PC-9 (cell line): ENCODE results near the gene MOK. TPM values are rescaled to one million over a fixed set of nuclear protein-coding genes. Genes with fewer than 3 reads are reported as not detected.

Source experiments
- BruUV-seq: library from RNA; stranded (reverse); fragments of 400-500 nt; replicated peaks from 2 replicates; lab custom pipeline; 2021; lab: Mats Ljungman, UMichigan
- CTCF ChIA-PET: fragments of 300-600 bp; sonication (Branson Sonifier 250); formaldehyde crosslinking; loops from one replicate; lab custom pipeline; 2022; ENCODE audit warnings: antibody characterized with exemption; lab: Charles Lee
- POLR2A ChIA-PET: fragments of 300-600 bp; sonication (Branson Sonifier 250); formaldehyde crosslinking; loops from one replicate; lab custom pipeline; 2022; ENCODE audit warnings: antibody characterized with exemption; ENCODE audit not compliant: unreplicated experiment; lab: Charles Lee
- DNase-seq, 2 experiments: peaks; one replicate each; pipeline versions ENCODE4 v3.0.0 to v3.0.0-alpha.2; 2015 to 2022; ENCODE audit warnings: mixed read lengths in 1 of 2
- H2AFZ ChIP-seq: fragments of 200-600 bp; sonication (generic); 2 replicates; pipeline ENCODE4 v1.8.1; 2017; ENCODE audit warnings: antibody characterized with exemption
- H3F3A ChIP-seq: fragments of 200-600 bp; sonication (generic); 2 replicates; pipeline ENCODE4 v1.8.1; 2017; ENCODE audit warnings: antibody characterized with exemption, mild to moderate bottlenecking, low read depth; ENCODE audit not compliant: insufficient read depth
- H3K27ac ChIP-seq: fragments of 200-600 bp; sonication (generic); 2 replicates; pipeline ENCODE4 v1.6.1; 2016; ENCODE audit warnings: mixed run types
- H3K27me3 ChIP-seq: fragments of 200-600 bp; sonication (generic); 2 replicates; pipeline ENCODE4 v1.6.1; 2016; ENCODE audit warnings: low read depth, mixed run types; ENCODE audit not compliant: insufficient read depth
- H3K36me3 ChIP-seq: fragments of 200-600 bp; sonication (generic); 2 replicates; pipeline ENCODE4 v1.6.1; 2016; ENCODE audit warnings: low read depth, mixed run types
- H3K4me1 ChIP-seq: fragments of 200-600 bp; sonication (generic); replicated peaks from 2 replicates; pipeline ENCODE4 v1.6.1; 2016; ENCODE audit warnings: mixed run types; ENCODE audit not compliant: insufficient read depth
- H3K4me2 ChIP-seq: fragments of 200-600 bp; sonication (generic); 2 replicates; pipeline ENCODE4 v1.6.1; 2017; ENCODE audit warnings: mixed run types
- H3K4me3 ChIP-seq: fragments of 200-600 bp; sonication (generic); 2 replicates; pipeline ENCODE4 v1.6.1; 2016; ENCODE audit warnings: mixed run types
- H3K79me2 ChIP-seq: fragments of 200-600 bp; sonication (generic); 2 replicates; pipeline ENCODE4 v1.6.1; 2017; ENCODE audit warnings: low read depth, mixed run types
- H3K9me2 ChIP-seq: fragments of 200-600 bp; sonication (generic); 2 replicates; pipeline ENCODE4 v1.8.1; 2017; ENCODE audit warnings: mild to moderate bottlenecking; ENCODE audit not compliant: insufficient read depth
- H3K9me3 ChIP-seq: fragments of 200-600 bp; sonication (generic); 2 replicates; pipeline ENCODE4 v1.8.1; 2016; ENCODE audit warnings: low read depth; ENCODE audit not compliant: insufficient read depth
- H4K20me1 ChIP-seq: fragments of 200-600 bp; sonication (generic); 2 replicates; pipeline ENCODE4 v1.8.1; 2017; ENCODE audit not compliant: insufficient read depth
- CTCF ChIP-seq: fragments of 200-600 bp; sonication (generic); conservative IDR thresholded peaks from 2 replicates; pipeline ENCODE4 v1.6.1; 2017; ENCODE audit warnings: mixed run types, antibody characterized with exemption, mild to moderate bottlenecking, moderate library complexity
- EZH2 ChIP-seq: fragments of 200-600 bp; sonication (generic); IDR thresholded peaks from 2 replicates; pipeline ENCODE4 v1.8.0; 2017; ENCODE audit warnings: antibody characterized with exemption, low read depth
- intact Hi-C: fragments of 100-400 bp; cut with micrococcal nuclease; formaldehyde crosslinking; loops from one replicate; pipeline ENCODE4 v1.10.0; 2022; ENCODE audit not compliant: unreplicated experiment
- total RNA-seq: library from RNA; stranded (reverse); gene quantifications from 2 replicates; pipeline ENCODE4 v1.2.3, GENCODE V29; 2021

The MOK gene
- total RNA-seq, 1 experiment from 2014 or later: 74.3 TPM

- intact Hi-C loops: no loop called here
- Histone ChIP-seq H3K27ac (no peak overlapping the region), H3K4me1 (peaks cover 19% of the 10 kb centered on the region), H3K4me3 (no peak overlapping the region), H3F3A (peaks cover 20% of the 10 kb centered on the region; the same call in 1 of the 2 replicates), H3K9me2 (no peaks in the 10 kb centered on the region), H3K79me2 (peaks cover 23% of the 10 kb centered on the region), H3K27me3 (no peaks in the 10 kb centered on the region), H4K20me1 (peaks cover 10% of the 10 kb centered on the region; the same call in 1 of the 2 replicates), H3K4me2 (no peak overlapping the region), H2AFZ (no peak overlapping the region), H3K9me3 (no peaks in the 10 kb centered on the region), H3K36me3 (peaks cover 2% of the 10 kb centered on the region; the same call in 1 of the 2 replicates)
- DNase-seq: no peak
- ChIA-PET POLR2A (no interaction called here), CTCF (interaction anchor here (0.8 kb wide), 1 partner anchor 10 kb away, joined by 3 read pairs; no protein-coding TSS in a partner anchor)
- TF ChIP-seq CTCF (no peak), EZH2 (no peak)
- no TSS peak for BruUV-seq
Measured at GRCh38 chr14:102217987-102218421, 87.0 kb downstream of the MOK start.

- DNase-seq: no peak
- Histone ChIP-seq H3K4me1 (peaks cover 19% of the 10 kb centered on the region), H4K20me1 (peaks cover 10% of the 10 kb centered on the region; the same call in 1 of the 2 replicates), H3K9me3 (no peaks in the 10 kb centered on the region), H3K4me2 (no peak overlapping the region), H3K9me2 (no peaks in the 10 kb centered on the region), H3K79me2 (peaks cover 23% of the 10 kb centered on the region), H3K4me3 (no peak overlapping the region), H3K27me3 (no peaks in the 10 kb centered on the region), H3F3A (peaks cover 15% of the 10 kb centered on the region; the same call in 1 of the 2 replicates), H3K27ac (no peak overlapping the region), H2AFZ (no peak overlapping the region), H3K36me3 (peaks cover 5% of the 10 kb centered on the region; the same call in 1 of the 2 replicates)
- POLR2A ChIA-PET: no interaction called here
- no TSS peak for BruUV-seq
- intact Hi-C loops: no loop called here
- TF ChIP-seq EZH2 (no peak), CTCF (no peak)
- CTCF ChIA-PET: no interaction called here
Measured at GRCh38 chr14:102217399-102217798, 87.6 kb downstream of the MOK start.

- intact Hi-C loops: no loop called here
- TF ChIP-seq EZH2 (no peak), CTCF (no peak)
- peaks cover 5% of the 10 kb centered on the region for H3K36me3 ChIP-seq
- ChIA-PET POLR2A (no interaction called here), CTCF (no interaction called here)
- no peak overlapping the region for H2AFZ ChIP-seq
- no peaks in the 10 kb centered on the region for H3K27me3 ChIP-seq
- H4K20me1 ChIP-seq: peaks cover 10% of the 10 kb centered on the region; the same call in 1 of the 2 replicates
- no peak overlapping the region for H3K4me3 ChIP-seq
- DNase-seq: no peak
- peaks cover 6% of the 10 kb centered on the region; the same call in 1 of the 2 replicates for H3F3A ChIP-seq
- H3K4me1 ChIP-seq: peaks cover 11% of the 10 kb centered on the region
- no peaks in the 10 kb centered on the region for H3K9me3 ChIP-seq
- no peak overlapping the region for H3K27ac ChIP-seq
- no TSS peak for BruUV-seq
- H3K9me2 ChIP-seq: no peaks in the 10 kb centered on the region
- H3K79me2 ChIP-seq: peaks cover 23% of the 10 kb centered on the region
- no peak overlapping the region for H3K4me2 ChIP-seq
Measured at GRCh38 chr14:102215576-102216250, 89.3 kb downstream of the MOK start.
